Thoracic aorta (tissue), 2 donors: Measurements from ENCODE around the gene PDCD5. TPM values are rescaled to one million over a fixed set of nuclear protein-coding genes. Genes with fewer than 3 reads are reported as not detected.

Experiments
- ATAC-seq: fragments of 150-250 bp; one replicate; pipeline ENCODE4 v1.8.0; 2017; ENCODE audit warnings: low read depth; ENCODE audit not compliant: insufficient number of reproducible peaks, low FRiP score
- DNase-seq: peaks from one replicate; pipeline ENCODE4 v3.0.0-alpha.2; 2020; ENCODE audit warnings: low spot score
- H3K27ac ChIP-seq, 2 donors: fragments of 200-600 bp; sonication (generic); 1 replicate in 1 of 2; 2 replicates in 1 of 2; pipeline ENCODE4 v1.5.1; 2016; ENCODE audit warnings: mild to moderate bottlenecking in 2 of 2, moderate library complexity in 2 of 2
- H3K27me3 ChIP-seq: fragments of 200-600 bp; sonication (generic); replicated peaks from 2 replicates; pipeline ENCODE4 v1.6.0; 2016; ENCODE audit warnings: mild to moderate bottlenecking; ENCODE audit not compliant: insufficient read depth
- H3K36me3 ChIP-seq: fragments of 200-600 bp; sonication (generic); one replicate; pipeline ENCODE4 v1.5.1; 2016
- H3K4me1 ChIP-seq, 2 donors: fragments of 200-600 bp; sonication (generic); 1 replicate in 1 of 2; 2 replicates in 1 of 2; pipeline versions ENCODE4 v1.5.1 to v1.6.0; 2016; ENCODE audit warnings: low read depth in 2 of 2, mild to moderate bottlenecking in 1 of 2; ENCODE audit not compliant: control insufficient read depth in 1 of 2
- H3K4me3 ChIP-seq: fragments of 200-600 bp; sonication (generic); 2 replicates; pipeline ENCODE4 v1.5.1; 2016; ENCODE audit warnings: mild to moderate bottlenecking
- H3K9me3 ChIP-seq: fragments of 200-600 bp; sonication (generic); 2 replicates; pipeline ENCODE4 v1.5.1; 2016
- total RNA-seq, 2 donors: library from RNA; depleted of rRNA; stranded (reverse); fragments of >200 nt; gene quantifications; one replicate each; pipeline versions ENCODE4 v1.1.0 to v1.2.3, GENCODE V29; 2016
- TF ChIP-seq, protein P1 (sequence below): fragments of 200-600 bp; sonication (generic); IDR thresholded peaks from one replicate; pipeline ENCODE4 v1.5.1; 2019; ENCODE audit warnings: antibody characterized with exemption

PDCD5 gene
- total RNA-seq, 2 donors from 2014 or later = 76.0 to 105 TPM

DNA sequence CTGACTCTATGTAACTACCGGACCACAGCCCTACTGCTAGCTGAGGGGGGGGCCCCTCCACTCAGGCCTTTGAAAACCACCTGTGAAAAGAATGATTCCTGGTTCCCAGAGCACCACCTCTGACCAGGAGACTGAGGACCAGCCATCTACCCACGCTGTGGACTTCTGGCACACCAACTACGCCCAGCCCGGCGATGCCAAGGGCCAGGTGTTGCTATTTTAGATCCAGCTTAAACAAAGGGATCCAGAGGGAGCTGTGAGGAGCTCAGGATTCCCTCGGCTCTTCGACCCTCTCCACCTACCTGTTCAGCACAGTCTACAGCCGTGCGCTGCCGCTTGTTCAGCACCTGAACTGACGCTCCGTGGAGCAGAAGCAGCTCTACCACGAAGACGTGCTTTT lies 23.0 kb downstream of the PDCD5 start:
- no peak for ATAC-seq
- TF ChIP-seq, protein P1, sequence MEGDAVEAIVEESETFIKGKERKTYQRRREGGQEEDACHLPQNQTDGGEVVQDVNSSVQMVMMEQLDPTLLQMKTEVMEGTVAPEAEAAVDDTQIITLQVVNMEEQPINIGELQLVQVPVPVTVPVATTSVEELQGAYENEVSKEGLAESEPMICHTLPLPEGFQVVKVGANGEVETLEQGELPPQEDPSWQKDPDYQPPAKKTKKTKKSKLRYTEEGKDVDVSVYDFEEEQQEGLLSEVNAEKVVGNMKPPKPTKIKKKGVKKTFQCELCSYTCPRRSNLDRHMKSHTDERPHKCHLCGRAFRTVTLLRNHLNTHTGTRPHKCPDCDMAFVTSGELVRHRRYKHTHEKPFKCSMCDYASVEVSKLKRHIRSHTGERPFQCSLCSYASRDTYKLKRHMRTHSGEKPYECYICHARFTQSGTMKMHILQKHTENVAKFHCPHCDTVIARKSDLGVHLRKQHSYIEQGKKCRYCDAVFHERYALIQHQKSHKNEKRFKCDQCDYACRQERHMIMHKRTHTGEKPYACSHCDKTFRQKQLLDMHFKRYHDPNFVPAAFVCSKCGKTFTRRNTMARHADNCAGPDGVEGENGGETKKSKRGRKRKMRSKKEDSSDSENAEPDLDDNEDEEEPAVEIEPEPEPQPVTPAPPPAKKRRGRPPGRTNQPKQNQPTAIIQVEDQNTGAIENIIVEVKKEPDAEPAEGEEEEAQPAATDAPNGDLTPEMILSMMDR = no peak

DNA sequence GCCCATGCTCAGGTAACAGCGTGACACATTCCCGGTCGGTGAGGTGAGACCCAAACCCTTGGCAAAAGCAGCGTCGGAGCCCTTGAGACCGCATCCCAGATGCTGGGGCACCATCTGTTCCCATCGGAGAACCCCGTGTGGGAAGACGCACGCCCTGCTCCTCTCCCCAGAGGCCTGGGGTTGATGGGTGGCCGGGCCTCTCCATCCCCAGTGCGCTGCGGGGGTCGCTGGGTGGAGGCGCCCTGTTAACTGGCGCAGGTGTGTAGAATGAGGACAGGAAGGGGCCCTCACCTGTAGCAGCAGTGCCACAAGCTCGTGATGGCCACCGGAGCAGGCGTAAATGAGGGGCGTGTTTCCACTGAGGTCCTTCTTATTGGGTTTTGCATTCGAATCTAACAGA lies 24.6 kb downstream of the PDCD5 start:
- Histone ChIP-seq H3K27me3 (no peaks in the 10 kb centered on the region), H3K27ac (no peak overlapping the region), H3K36me3 (peaks cover 33% of the 10 kb centered on the region), H3K4me3 (no peak overlapping the region), H3K9me3 (no peaks in the 10 kb centered on the region), H3K4me1 (no peaks in the 10 kb centered on the region)
- DNase-seq (no peak), ATAC-seq (no peak)
- TF ChIP-seq, protein P1 = no peak

More for the DNA sequence above, 23.0 kb downstream of the PDCD5 start:
- Histone ChIP-seq H3K9me3 (no peaks in the 10 kb centered on the region), H3K4me3 (no peak overlapping the region), H3K27ac (no peak overlapping the region), H3K36me3 (peaks cover 32% of the 10 kb centered on the region), H3K4me1 (no peaks in the 10 kb centered on the region), H3K27me3 (no peaks in the 10 kb centered on the region)
- no peak for DNase-seq

DNA sequence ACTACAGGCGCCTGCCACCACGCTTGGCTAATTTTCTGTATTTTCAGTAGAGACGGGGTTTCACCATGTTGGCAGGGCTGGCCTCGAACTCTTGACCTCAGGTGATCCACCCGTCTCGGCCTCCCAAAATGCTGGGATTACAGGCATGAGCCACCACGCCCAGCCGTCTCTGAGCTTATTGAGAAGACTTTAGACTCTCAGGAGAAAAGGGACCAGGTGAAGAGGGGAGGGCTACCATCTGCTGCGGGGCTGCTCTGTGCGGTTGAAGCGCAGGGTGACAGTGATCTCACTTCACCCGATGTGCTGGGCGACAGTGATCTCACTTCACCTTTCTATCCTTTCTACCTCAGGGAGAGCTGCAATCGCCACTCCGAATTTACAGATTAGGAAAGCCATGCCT lies 25.3 kb downstream of the PDCD5 start:
- H3K4me1 ChIP-seq = no peaks in the 10 kb centered on the region
- ATAC-seq = no peak
- no peak overlapping the region for H3K4me3 ChIP-seq
- TF ChIP-seq, protein P1 = no peak
- peaks cover 31% of the 10 kb centered on the region for H3K36me3 ChIP-seq
- H3K27me3 ChIP-seq = no peaks in the 10 kb centered on the region
- H3K27ac ChIP-seq = no peak overlapping the region
- no peaks in the 10 kb centered on the region for H3K9me3 ChIP-seq
- DNase-seq = no peak

DNA sequence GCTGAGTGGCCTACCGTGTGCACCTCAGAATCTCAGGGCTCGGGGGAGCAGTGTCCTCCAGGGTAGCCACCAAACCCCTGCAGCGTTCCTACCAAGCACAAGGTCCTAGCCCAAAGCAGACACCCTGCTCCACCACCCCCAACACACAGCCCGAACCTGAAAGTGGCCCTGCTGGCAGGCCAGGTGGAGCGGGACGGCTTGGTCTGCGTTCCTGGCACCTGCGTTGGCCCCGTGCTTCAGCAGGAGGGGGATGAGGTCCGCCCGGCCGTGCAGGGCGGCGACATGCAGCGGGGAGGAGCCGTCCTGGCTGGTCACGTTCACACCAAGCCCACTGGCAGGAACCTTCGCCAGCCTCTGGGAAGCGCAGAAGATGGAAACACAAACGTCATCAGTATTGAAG lies 26.5 kb downstream of the PDCD5 start:
- no peak for ATAC-seq
- Histone ChIP-seq H3K27me3 (no peaks in the 10 kb centered on the region), H3K9me3 (no peaks in the 10 kb centered on the region), H3K27ac (no peak overlapping the region), H3K4me3 (no peak overlapping the region), H3K4me1 (no peaks in the 10 kb centered on the region), H3K36me3 (peaks cover 25% of the 10 kb centered on the region)
- TF ChIP-seq, protein P1 = no peak
- DNase-seq = no peak

DNA sequence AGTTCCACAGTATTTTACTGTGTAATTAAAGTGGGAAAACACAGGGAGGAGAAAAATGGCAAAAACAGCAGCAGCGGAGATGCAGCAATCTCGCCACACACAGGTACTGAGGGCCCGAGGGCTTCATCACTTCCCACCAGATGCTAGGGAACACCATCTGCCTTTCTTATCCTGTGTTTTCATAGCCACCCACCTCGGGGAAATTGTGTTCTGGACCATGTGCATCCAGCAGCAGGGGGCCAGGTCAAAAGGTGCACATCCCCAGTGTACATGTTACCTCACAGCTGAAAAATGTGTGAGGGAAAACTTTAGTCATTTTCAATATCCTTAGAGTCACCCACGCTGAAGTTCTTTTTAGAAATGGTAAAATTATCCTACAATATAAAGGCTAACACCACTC lies 30.2 kb downstream of the PDCD5 start:
- H3K4me3 ChIP-seq = no peak overlapping the region
- ATAC-seq = no peak
- H3K9me3 ChIP-seq = no peaks in the 10 kb centered on the region
- H3K27me3 ChIP-seq = no peaks in the 10 kb centered on the region
- TF ChIP-seq, protein P1 = no peak
- DNase-seq = no peak
- H3K4me1 ChIP-seq = no peaks in the 10 kb centered on the region
- peaks cover 38% of the 10 kb centered on the region for H3K36me3 ChIP-seq
- no peak overlapping the region for H3K27ac ChIP-seq
